HepG2 (cell line): ENCODE measurements around the gene DENND10. TPM values are rescaled to one million over a fixed set of nuclear protein-coding genes. Genes with fewer than 3 reads are reported as not detected.

Experiments used
- ATAC-seq: fragments of 200-7000 bp; cut with Tn5 transposase; 3 replicates; pipeline ENCODE4 v1.9.1; 2020; ENCODE audit warnings: mild to moderate bottlenecking, moderate library complexity
- BruUV-seq: library from RNA; stranded (reverse); fragments of 400-500 nt; replicated peaks from 2 replicates; lab custom pipeline; 2021; lab: Mats Ljungman, UMichigan
- CTCF ChIA-PET: fragments of 300-600 bp; formaldehyde crosslinking; extraction: SDS; loops from one replicate; lab custom pipeline; 2021; ENCODE audit warnings: low total read pairs, inconsistent platforms, low intra/inter-chr PET ratio; lab: Yijun Ruan, JAX
- POLR2A ChIA-PET: fragments of 350-600 bp; sonication (Branson Sonifier 250); formaldehyde crosslinking; loops from one replicate; lab custom pipeline; 2020; ENCODE audit warnings: antibody characterized with exemption, inconsistent platforms; lab: Yijun Ruan, JAX
- DNase-seq: peaks from one replicate; pipeline ENCODE4 v3.0.0-alpha.2; 2015; ENCODE audit warnings: low spot score
- FAIRE-seq: peaks from 3 replicates; lab custom pipeline; 2011; peaks lifted over from hg19 to GRCh38; lab: Jason Lieb, UNC
- H2AFZ ChIP-seq: one replicate; pipeline ENCODE4 v1.6.1; 2011; ENCODE audit warnings: low read length, inconsistent platforms
- H3K27ac ChIP-seq: fragments of 300-600 bp; 3 replicates; pipeline ENCODE4 v1.8.0; 2011; ENCODE audit warnings: mixed run types, mild to moderate bottlenecking, mixed read lengths, low read length, inconsistent platforms; ENCODE audit not compliant: insufficient read depth; ENCODE audit errors: extremely low read length
- H3K27me3 ChIP-seq, 2 experiments: fragments of 200-600 bp in 1 of 2; 2 replicates in 1 of 2; 3 replicates in 1 of 2; pipeline versions ENCODE4 v1.6.0 to v1.8.0; 2011; ENCODE audit warnings: low read length in 2 of 2, mild to moderate bottlenecking in 2 of 2, moderate library complexity in 2 of 2, inconsistent platforms in 1 of 2; ENCODE audit not compliant: insufficient read depth in 2 of 2, control insufficient read depth in 1 of 2
- H3K36me3 ChIP-seq, 2 experiments: fragments of 200-600 bp in 1 of 2; replicated peaks in 1 of 2; 2 replicates in 1 of 2; 3 replicates in 1 of 2; pipeline versions ENCODE4 v1.5.1 to v1.8.0; 2011; ENCODE audit warnings: low read length in 2 of 2, inconsistent platforms in 1 of 2; ENCODE audit not compliant: insufficient read depth in 2 of 2, control insufficient read depth in 1 of 2
- H3K4me1 ChIP-seq: 2 replicates; pipeline ENCODE4 v1.5.1; 2012; ENCODE audit warnings: low read length, inconsistent platforms; ENCODE audit not compliant: insufficient read depth
- H3K4me2 ChIP-seq: 2 replicates; pipeline ENCODE4 v1.6.0; 2011; ENCODE audit warnings: low read depth, low read length, inconsistent platforms
- H3K4me3 ChIP-seq, 3 experiments: fragments of 200-600 bp in 1 of 3; sonication (generic), shearing (Covaris generic) in 1 of 3; replicated peaks in 1 of 3; 2 replicates each; pipeline ENCODE4 v1.5.1; 2011 to 2016; ENCODE audit warnings: low read length in 3 of 3, inconsistent platforms in 2 of 3, low read depth in 2 of 3, mild to moderate bottlenecking in 2 of 3, control low read depth in 1 of 3, mixed read lengths in 1 of 3; ENCODE audit not compliant: insufficient read depth in 1 of 3
- H3K79me2 ChIP-seq: one replicate; pipeline ENCODE4 v1.6.1; 2011; ENCODE audit warnings: low read length, inconsistent platforms; ENCODE audit not compliant: insufficient read depth
- H3K9ac ChIP-seq: 2 replicates; pipeline ENCODE4 v1.6.0; 2011; ENCODE audit warnings: mild to moderate bottlenecking, low read depth, low read length, inconsistent platforms; ENCODE audit not compliant: insufficient read depth
- H3K9me3 ChIP-seq: 2 replicates; pipeline ENCODE4 v1.5.1; 2012; ENCODE audit warnings: mild to moderate bottlenecking, low read length
- H4K20me1 ChIP-seq: 2 replicates; pipeline ENCODE4 v1.6.0; 2011; ENCODE audit warnings: inconsistent platforms, mild to moderate bottlenecking, low read length, moderate library complexity; ENCODE audit not compliant: insufficient read depth
- AGO2 ChIP-seq: fragments of 200-400 bp; formaldehyde crosslinking; optimal IDR thresholded peaks from 2 replicates; pipeline ENCODE3; 2017; ENCODE audit warnings: mild to moderate bottlenecking, low read depth, low read length, moderate library complexity
- CHCHD3 ChIP-seq: sonication (generic); formaldehyde crosslinking; IDR thresholded peaks from 2 replicates; pipeline ENCODE4 v1.8.0; 2022; ENCODE audit warnings: mild to moderate bottlenecking, missing genetic modification reagents, moderate library complexity
- ZBTB33 ChIP-seq: sonication (generic); formaldehyde crosslinking; IDR thresholded peaks from 2 replicates; pipeline ENCODE4 v1.4.0; 2020; ENCODE audit warnings: missing genetic modification reagents
- ZNF30 ChIP-seq: sonication (generic); formaldehyde crosslinking; IDR thresholded peaks from 2 replicates; pipeline ENCODE4 v1.5.0; 2020; ENCODE audit warnings: mild to moderate bottlenecking, missing genetic modification reagents
- ZNF564 ChIP-seq: sonication (generic); formaldehyde crosslinking; IDR thresholded peaks from 2 replicates; pipeline ENCODE4 v1.8.1; 2023; ENCODE audit warnings: mild to moderate bottlenecking, missing genetic modification reagents
- ZNF746 ChIP-seq: sonication (generic); formaldehyde crosslinking; IDR thresholded peaks from 2 replicates; pipeline ENCODE4 v1.8.0; 2022; ENCODE audit warnings: mild to moderate bottlenecking, missing genetic modification reagents
- WGBS: methylation state at CpG from one replicate; pipeline ENCODE4 v1.1.6; 2017; ENCODE audit warnings: low lambda C conversion rate; 5-methylcytosine and 5-hydroxymethylcytosine counted together
- in situ Hi-C: cut with HindIII; loops from 2 replicates; pipeline ENCODE4 v1.10.0; 2017; ENCODE audit warnings: low pct_unique_long_range_greater_than_20kb; ENCODE audit not compliant: extremely low pct_ligation_motif_present
- intact Hi-C: fragments of 100-400 bp; cut with micrococcal nuclease; formaldehyde crosslinking; loops from one replicate; pipeline ENCODE4 v1.10.0; 2022; ENCODE audit not compliant: unreplicated experiment
- polyA plus RNA-seq, 8 experiments: library from polyadenylated mRNA; depleted of rRNA in 3 of 8; stranded (reverse) in 7 of 8; unstranded in 1 of 8; fragments of >200 nt; fragmentation: Illumina TruSeq in 4 of 8; extraction: Trizol in 4 of 8; gene quantifications; 2 replicates each; pipeline versions ENCODE4 v1.2.1 to v1.2.3, GENCODE V29; 2011 to 2016; ENCODE audit warnings: low read depth in 4 of 8, missing spikeins in 1 of 8, mixed read lengths in 1 of 8; ENCODE audit not compliant: insufficient read depth in 1 of 8
- total RNA-seq, 5 experiments: library from RNA; depleted of rRNA; stranded (reverse); fragments of >200 nt; fragmentation: Illumina TruSeq; extraction: Trizol; gene quantifications; 2 replicates each; pipeline ENCODE4 v1.2.3, GENCODE V29; 2016; ENCODE audit warnings: low read depth in 1 of 5

The DENND10 gene
- total and polyA plus RNA-seq, 2 of the 13 experiments (the other 11 are each of a cell fraction or from before 2014, with no cell fraction given), result 43.7 to 78.8 TPM

DNA sequence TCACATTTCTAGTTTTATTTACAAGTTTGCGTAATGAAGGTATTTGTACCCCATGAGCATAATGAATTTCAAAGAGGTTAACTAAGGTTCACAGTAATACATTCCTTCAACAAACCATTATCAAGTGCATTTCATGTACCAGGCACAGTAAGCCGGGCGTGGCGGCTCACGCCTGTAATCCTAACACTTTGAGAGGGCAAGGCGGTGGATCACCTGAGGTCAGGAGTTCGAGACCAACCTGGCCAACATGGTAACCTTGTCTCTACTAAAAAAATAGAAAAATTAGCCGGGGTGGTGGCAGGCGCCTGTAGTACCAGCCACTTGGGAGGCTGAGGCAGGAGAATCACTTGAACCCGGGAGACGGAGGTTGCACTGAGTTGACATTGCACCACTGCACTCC is 19.0 kb upstream of the DENND10 start:
- Histone ChIP-seq H3K36me3 (no peaks in the 10 kb centered on the region), H3K27me3 (no peaks in the 10 kb centered on the region; a peak in 1 of 5 replicates), H3K4me1 (peaks cover 37% of the 10 kb centered on the region), H3K9me3 (no peaks in the 10 kb centered on the region), H2AFZ (no peak overlapping the region), H3K4me2 (no peak overlapping the region), H3K9ac (no peak overlapping the region), H3K27ac (no peak overlapping the region), H3K4me3 (no peak overlapping the region; a peak in 1 of 6 replicates), H4K20me1 (0 out of 2 replicates have a peak, but pooled peaks cover under 1% of the 10 kb centered on the region), H3K79me2 (peaks cover 14% of the 10 kb centered on the region)
- POLR2A ChIA-PET, result interaction anchor here (0.6 to 1.1 kb wide), 4 partner anchors 13 to 80 kb away, joined by 3 to 5 read pairs (median 3); no protein-coding TSS in a partner anchor
- BruUV-seq, result no TSS peak
- no peak for FAIRE-seq
- intact Hi-C loops (loop anchor here (10.0 kb wide), 1 partner anchor 90 kb away; the partner anchor contains the start of gene PRDX3), in situ Hi-C loops (no loop called here)
- WGBS, result 63% methylated on average over 11 of the region's 11 CpGs
- DNase-seq, result no peak
- no peak for ATAC-seq
- CTCF ChIA-PET, result no interaction called here
- TF ChIP-seq CHCHD3, result no peak
- no peak for TF ChIP-seq AGO2
- TF ChIP-seq ZNF30, result no peak
- no peak for TF ChIP-seq ZNF746 (CRISPR knock-in tag)
- peak; percentile 32; the same call in 1 of the 2 replicates for TF ChIP-seq ZBTB33 (CRISPR knock-in tag)
- no peak for TF ChIP-seq ZNF564
